ENCODE data around the gene ATG7.

DNA sequence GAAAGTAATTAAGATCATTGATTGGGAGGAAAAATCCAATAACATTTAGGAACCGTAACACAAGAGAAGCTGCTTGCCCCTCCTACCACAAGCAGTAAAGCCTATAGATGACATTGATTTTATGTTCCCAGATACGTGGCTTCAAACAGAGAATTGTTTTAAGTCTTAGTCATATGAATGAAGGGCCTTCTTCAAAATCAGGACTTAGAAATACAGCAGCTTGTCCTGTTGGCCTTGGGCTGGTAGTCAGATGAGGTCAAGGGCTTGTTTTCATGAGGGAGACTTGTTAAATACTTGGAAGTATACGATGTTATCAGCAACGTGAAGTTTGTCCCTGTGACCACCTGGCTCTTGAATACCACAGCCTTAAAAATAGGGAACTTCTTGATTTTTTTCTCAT lies 257.1 kb downstream of the ATG7 start:
- TF ChIP-seq, protein P1, sequence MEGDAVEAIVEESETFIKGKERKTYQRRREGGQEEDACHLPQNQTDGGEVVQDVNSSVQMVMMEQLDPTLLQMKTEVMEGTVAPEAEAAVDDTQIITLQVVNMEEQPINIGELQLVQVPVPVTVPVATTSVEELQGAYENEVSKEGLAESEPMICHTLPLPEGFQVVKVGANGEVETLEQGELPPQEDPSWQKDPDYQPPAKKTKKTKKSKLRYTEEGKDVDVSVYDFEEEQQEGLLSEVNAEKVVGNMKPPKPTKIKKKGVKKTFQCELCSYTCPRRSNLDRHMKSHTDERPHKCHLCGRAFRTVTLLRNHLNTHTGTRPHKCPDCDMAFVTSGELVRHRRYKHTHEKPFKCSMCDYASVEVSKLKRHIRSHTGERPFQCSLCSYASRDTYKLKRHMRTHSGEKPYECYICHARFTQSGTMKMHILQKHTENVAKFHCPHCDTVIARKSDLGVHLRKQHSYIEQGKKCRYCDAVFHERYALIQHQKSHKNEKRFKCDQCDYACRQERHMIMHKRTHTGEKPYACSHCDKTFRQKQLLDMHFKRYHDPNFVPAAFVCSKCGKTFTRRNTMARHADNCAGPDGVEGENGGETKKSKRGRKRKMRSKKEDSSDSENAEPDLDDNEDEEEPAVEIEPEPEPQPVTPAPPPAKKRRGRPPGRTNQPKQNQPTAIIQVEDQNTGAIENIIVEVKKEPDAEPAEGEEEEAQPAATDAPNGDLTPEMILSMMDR (conservative IDR thresholded peaks at IDR 0.05; ENCODE audit: low read length): no peak
- no peak for TF ChIP-seq EZH2phosphoT487 (IDR thresholded peaks at IDR 0.05; ENCODE audit: borderline replicate concordance, low read depth, low read length)

Data from OCI-LY7 (cell line).